Measurements from ENCODE around the gene PSMB11. TPM values are rescaled to one million over a fixed set of nuclear protein-coding genes. Genes with fewer than 3 reads are reported as not detected.

PSMB11 gene
- total RNA-seq, 2 donors from 2014 or later, result not detected

GRCh38 chr14:23063601-23064000, 21.6 kb downstream of the PSMB11 start:
- H3K4me3 ChIP-seq, result no peak overlapping the region

GRCh38 chr14:23066368-23066767, 24.4 kb downstream of the PSMB11 start:
- Histone ChIP-seq H3K27me3 (replicated peaks; ENCODE audit: insufficient read depth) (no peaks in the 10 kb centered on the region), H3K9me3 (no peaks in the 10 kb centered on the region), H3K36me3 (peaks cover 61% of the 10 kb centered on the region), H3K4me1 (ENCODE audit: control insufficient read depth in 1 of 2, low read depth in 2 of 2) (peaks cover 15 to 26% of the 10 kb centered on the region in 2 donors), H3K4me3 (no peak overlapping the region), H3K27ac (no peak overlapping the region)
- DNase-seq (ENCODE audit: low spot score) (no peak), ATAC-seq (ENCODE audit: insufficient number of reproducible peaks, low FRiP score, low read depth) (no peak)
- no peak for TF ChIP-seq CTCF (IDR thresholded peaks at IDR 0.05)

More at GRCh38 chr14:23063601-23064000, 21.6 kb downstream of the PSMB11 start:
- H3K36me3 ChIP-seq, result peaks cover 76% of the 10 kb centered on the region
- TF ChIP-seq CTCF (IDR thresholded peaks at IDR 0.05), result no peak
- H3K27me3 ChIP-seq (replicated peaks; ENCODE audit: insufficient read depth), result no peaks in the 10 kb centered on the region
- H3K27ac ChIP-seq, result no peak overlapping the region
- no peaks in the 10 kb centered on the region for H3K9me3 ChIP-seq
- H3K4me1 ChIP-seq (ENCODE audit: control insufficient read depth in 1 of 2, low read depth in 2 of 2), result peaks cover 8 to 10% of the 10 kb centered on the region in 2 donors
- DNase-seq (ENCODE audit: low spot score), result no peak
- no peak for ATAC-seq (ENCODE audit: insufficient number of reproducible peaks, low FRiP score, low read depth)

- no peak for ATAC-seq (ENCODE audit: insufficient number of reproducible peaks, low FRiP score, low read depth)
- Histone ChIP-seq H3K4me1 (ENCODE audit: control insufficient read depth in 1 of 2, low read depth in 2 of 2) (peaks cover 18 to 29% of the 10 kb centered on the region in 2 donors), H3K36me3 (peaks cover 57% of the 10 kb centered on the region)
Observed at GRCh38 chr14:23066855-23067744, 25.1 kb downstream of the PSMB11 start.

GRCh38 chr14:23067847-23068788, 26.1 kb downstream of the PSMB11 start:
- no peak for ATAC-seq (ENCODE audit: insufficient number of reproducible peaks, low FRiP score, low read depth)
- H3K27ac ChIP-seq, result no peak overlapping the region
- H3K4me3 ChIP-seq, result no peak overlapping the region
- peaks cover 54% of the 10 kb centered on the region for H3K36me3 ChIP-seq
- peaks cover 16 to 30% of the 10 kb centered on the region in 2 donors for H3K4me1 ChIP-seq (ENCODE audit: control insufficient read depth in 1 of 2, low read depth in 2 of 2)
- H3K9me3 ChIP-seq, result no peaks in the 10 kb centered on the region
- DNase-seq (ENCODE audit: low spot score), result no peak
- TF ChIP-seq CTCF (IDR thresholded peaks at IDR 0.05), result no peak
- H3K27me3 ChIP-seq (replicated peaks; ENCODE audit: insufficient read depth), result no peaks in the 10 kb centered on the region

More at GRCh38 chr14:23066855-23067744, 25.1 kb downstream of the PSMB11 start:
- no peak overlapping the region for H3K27ac ChIP-seq
- no peaks in the 10 kb centered on the region for H3K9me3 ChIP-seq
- H3K4me3 ChIP-seq, result no peak overlapping the region
- TF ChIP-seq CTCF (IDR thresholded peaks at IDR 0.05), result no peak
- DNase-seq (ENCODE audit: low spot score), result no peak
- no peaks in the 10 kb centered on the region for H3K27me3 ChIP-seq (replicated peaks; ENCODE audit: insufficient read depth)
